HG03575 (cell line): Measurements from ENCODE around the gene CXCL16.

Source experiments
- ATAC-seq: cut with Tn5 transposase; IDR thresholded peaks from one replicate; pipeline ENCODE4 v1.9.1; 2021; ENCODE audit not compliant: unreplicated experiment, insufficient number of reproducible peaks, low FRiP score; ENCODE audit errors: extremely low read depth

CXCL16 gene

DNA sequence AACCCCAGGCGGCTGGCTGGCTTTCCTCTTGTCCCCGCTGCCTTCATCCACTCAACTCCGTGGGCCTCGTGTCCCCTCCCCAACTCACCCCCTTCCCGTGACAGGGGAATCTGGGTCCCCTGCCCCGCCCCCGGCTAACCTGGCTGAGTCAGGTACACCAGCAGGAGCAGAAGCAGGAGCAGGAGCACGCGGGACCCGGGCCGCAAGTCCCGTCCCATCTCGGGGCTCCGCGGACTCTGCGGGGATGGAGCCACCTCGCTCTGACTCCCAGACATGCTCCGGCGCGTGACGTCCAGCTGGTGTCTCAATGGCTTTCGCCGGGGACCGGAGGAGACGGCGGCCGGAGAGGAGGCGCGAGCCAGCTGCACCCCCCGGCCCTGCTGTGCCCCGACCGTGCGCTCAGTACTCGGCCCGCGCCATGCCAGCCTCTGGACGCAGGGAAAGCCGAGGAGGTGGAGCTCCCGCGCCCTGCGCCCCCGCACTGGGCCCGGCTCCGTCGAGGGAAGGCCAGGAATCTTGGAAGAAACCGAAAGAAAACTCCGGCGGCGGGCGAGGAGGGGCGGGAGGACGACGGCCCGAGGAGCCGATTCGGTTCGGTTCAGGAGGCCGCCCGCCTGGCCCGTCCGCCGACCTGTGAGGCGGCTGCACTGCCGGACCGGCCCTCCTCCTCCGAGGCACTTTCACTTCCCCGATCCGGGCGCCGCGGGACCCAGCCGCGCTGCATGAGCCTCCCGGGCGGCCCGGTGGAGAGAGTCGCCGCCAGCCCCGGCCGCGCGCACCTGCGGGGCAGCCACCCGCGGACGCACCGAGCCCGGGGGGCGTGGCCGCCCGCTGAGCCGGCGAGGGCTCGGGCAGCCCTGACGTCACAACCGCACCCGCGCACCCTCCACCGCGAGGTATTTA lies at the start of gene CXCL16, which contains the start of gene ZMYND15:
CXCL16 (minus strand) TSS at position 807 of the 903 bp plus-strand sequence; CDS start at position 218, 589 bp downstream.
ZMYND15 (plus strand) TSS at position 712 of the 903 bp plus-strand sequence. CDS start 716 bp downstream, outside the sequence.
- no peak for ATAC-seq

DNA sequence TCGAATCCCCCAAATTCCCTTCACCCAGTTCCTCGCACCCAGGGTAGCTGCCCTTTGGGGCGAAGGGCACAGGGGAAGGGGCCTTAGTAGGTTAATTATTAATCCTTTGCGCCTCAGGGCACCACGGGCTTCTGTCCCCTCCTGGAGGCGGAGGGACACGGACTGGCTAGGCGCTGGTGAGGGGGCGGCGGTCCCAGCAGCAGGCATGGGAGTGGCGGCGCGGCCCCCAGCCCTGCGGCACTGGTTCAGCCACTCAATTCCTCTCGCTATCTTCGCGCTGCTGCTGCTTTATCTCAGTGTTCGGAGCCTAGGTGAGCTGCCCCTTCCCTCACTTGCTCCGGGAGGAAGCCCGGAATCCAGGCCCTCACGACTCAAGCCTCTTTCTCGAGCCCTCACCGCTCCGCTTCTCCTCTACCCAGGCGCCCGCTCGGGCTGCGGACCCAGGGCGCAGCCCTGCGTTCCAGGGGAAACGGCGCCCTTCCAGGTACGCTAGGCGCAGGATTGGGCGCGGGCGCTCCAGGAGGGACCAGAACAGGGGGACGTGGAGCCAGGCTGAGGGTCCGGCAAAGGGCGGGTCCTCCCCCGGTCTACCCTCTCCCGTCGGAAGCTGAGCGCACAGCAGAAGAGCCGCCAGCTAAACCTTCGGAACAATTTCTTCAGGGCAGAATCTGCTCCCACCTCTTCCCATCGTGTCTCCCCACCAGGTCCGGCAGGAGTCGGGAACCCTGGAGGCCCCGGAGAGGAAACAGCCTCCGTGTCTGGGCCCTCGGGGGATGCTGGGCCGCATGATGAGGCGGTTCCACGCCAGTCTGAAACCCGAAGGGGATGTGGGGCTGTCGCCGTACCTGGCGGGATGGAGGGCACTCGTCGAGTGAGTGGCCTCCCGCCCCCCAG lies 49.3 kb upstream of the CXCL16 start, which contains the start of gene GLTPD2:
GLTPD2 (plus strand) TSS at position 158 of the 894 bp plus-strand sequence; CDS start at position 206, 48 bp downstream.
- no peak for ATAC-seq

- ATAC-seq = no peak
Observed at GRCh38 chr17:4788159-4788806, 48.6 kb upstream of the CXCL16 start.

GRCh38 chr17:4786516-4786915 lies 46.8 kb upstream of the CXCL16 start:
- ATAC-seq = no peak

GRCh38 chr17:4786106-4786511 lies 46.4 kb upstream of the CXCL16 start, which contains the start of gene VMO1:
VMO1 (minus strand) TSS chr17:4786364; CDS start chr17:4786352, 12 bp downstream.
- ATAC-seq = no peak

DNA sequence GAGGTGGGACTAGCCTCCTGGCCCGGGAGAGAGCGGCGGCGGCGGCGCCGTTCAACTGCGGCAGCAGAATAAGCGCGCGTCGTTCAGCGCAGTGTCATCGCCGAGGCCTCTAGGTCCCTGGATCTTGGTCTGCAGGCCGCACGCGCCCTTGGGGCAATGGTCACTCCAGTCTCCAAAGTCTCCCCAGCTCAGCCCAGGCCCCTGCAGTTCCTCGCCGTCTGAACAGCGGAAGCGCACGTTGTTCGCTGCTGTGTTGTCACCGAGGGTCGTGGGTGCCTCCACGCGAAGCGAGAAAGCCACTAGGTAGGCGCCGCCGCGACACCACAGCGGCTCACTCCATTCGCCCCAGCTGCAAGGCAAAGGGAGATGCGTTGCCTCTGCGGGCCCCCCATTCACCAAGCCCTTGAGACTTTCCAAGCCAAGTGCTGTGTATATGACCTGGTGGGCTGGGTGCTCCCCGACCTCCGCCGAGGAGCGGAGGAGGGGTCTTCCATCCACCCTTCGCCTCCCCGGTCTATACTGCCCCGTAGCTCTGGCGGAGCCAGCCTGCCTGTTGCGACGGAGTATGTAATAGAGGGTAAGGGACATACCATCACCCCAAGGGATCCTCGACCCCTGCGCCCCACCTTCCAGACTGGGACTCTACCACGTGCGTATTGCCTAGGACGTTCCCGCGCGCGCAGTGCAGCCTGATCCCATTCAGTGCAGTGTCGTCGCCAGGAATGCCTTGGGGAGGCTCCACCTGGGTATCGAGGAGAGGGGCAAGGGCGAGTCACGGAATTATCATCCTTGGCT lies 45.8 kb upstream of the CXCL16 start:
- no peak for ATAC-seq

GRCh38 chr17:4782652-4783051 lies 42.9 kb upstream of the CXCL16 start:
- no peak for ATAC-seq

DNA sequence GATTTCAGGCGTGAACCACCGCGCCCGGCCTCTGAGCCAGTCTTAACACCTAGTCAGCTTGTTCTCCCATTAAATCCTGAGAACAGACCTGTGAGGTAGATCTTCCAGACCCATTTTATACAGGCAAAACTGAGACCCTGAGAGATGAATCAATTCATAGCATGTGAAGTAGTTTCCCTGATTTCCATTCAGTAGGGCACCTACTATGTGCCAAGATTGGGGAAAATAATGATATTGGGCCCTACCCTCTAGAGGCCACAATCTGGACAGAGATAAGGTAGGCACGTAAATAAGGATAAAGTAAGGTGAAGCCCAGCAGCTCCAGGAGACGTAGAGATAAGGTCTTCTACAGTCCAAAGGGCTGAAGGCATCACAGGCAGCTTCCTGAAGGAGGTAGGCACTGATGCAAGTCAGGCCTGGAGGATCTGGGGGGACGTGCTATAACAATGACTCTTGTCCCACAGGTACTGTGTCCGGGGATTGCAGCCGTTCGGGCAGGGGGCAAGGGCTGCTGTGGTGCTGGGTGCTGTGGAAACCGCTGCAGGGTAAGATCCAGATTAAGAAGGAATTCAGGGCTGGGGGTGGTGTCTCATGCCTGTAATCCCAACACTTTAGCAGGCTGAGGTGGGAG lies 40.7 kb upstream of the CXCL16 start:
- ATAC-seq = no peak

DNA sequence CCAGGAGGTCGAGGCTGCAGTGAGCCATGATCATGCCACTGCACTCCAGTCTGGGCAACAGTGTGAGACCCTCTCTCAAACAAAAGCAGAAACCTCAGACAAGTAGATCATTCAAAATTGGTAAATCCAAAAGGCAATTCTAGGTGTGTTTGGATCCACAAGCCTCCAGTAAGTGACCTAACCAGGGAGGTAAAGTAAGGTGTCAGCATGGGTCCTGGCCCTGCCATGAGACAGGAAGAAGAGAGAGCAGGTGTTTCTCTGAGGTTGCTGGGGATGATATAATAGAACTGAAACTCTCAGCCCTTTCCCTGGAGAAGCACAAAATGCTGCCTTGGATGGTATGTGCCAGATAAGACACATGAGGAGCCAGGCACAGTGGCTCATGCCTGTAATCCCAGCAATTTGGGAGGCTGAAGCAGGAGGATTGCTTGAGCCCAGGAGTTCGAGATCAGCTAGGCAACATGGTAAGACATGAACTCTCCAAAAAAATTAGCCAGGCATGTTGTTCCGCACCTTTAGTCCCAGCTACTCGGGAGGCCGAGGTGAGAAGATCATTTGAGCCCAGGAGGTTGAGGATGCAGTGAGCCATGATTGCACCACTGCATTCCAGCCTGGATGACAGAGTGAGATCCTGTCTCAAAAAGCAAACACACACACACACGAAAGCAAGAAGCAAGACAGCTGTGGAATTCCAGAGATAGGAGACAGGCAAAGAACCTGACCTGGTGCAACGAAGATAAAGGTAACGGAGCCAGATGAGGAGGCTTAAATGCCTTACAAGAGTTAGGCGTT lies 38.4 kb upstream of the CXCL16 start:
- no peak for ATAC-seq

DNA sequence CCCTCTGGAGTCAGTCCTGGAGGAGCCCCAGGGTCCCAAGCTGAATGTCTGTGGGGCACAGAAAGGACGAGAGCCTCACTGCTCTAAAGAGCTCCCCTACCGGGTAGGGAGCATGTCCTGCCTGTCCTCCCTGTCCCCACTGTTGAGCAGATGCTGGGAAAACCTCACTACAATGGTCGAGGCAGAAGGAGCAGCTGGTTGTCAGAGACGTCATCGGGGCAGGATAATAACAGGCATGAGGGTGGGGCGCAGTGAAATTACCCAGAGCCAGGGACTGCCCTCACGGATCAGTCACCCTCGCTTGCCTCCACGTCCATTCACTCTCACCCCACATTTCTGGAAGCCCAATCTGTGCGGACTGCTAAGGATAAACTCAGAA lies 32.5 kb upstream of the CXCL16 start:
- no peak for ATAC-seq

- ATAC-seq = no peak
Observed at GRCh38 chr17:4771519-4772234, 31.9 kb upstream of the CXCL16 start, which contains the start of gene TM4SF5. TM4SF5 (plus strand) TSS chr17:4771886; CDS start chr17:4771923, 37 bp downstream.

GRCh38 chr17:4769628-4770027 lies 29.9 kb upstream of the CXCL16 start:
- no peak for ATAC-seq

- no peak for ATAC-seq
Observed at GRCh38 chr17:4768298-4768697, 28.6 kb upstream of the CXCL16 start.

DNA sequence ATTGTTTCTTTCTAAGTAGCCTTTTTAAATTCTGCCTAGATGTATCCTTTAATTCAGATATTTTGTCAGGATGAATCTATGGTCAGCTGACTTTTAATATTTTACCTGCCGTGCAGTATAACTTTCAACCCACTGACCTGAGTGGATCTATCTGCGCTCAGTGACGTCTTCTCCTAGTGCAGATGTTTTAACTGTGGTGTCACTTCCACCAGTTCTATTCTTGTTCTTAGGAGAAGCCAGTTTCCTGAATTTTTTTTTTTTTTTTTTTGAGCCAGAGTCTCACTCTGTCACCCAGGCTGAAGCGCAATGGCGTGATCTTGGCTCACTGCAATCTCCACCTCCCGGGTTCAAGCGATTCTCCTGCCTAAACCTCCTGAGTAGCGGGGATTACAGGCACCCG lies 27.0 kb upstream of the CXCL16 start:
- ATAC-seq = no peak

- ATAC-seq = no peak
Observed at GRCh38 chr17:4766201-4766600, 26.5 kb upstream of the CXCL16 start.

GRCh38 chr17:4764595-4764994 lies 24.9 kb upstream of the CXCL16 start:
- no peak for ATAC-seq
